Naive thymus-derived CD8-positive, alpha-beta T cell (primary cell): ENCODE results near the gene NUDCD3. TPM values are rescaled to one million over a fixed set of nuclear protein-coding genes. Genes with fewer than 3 reads are reported as not detected.
A peak's percentile ranks its signal among the peaks of the same experiment; 100 is the strongest.

Experiments
- ATAC-seq, 2 donors: fragments of 150-1000 bp; cut with Tn5 transposase in 1 of 2; sonication (Bioruptor Pico), chemical (Tn5 transposase) in 1 of 2; 1 replicate in 1 of 2; 2 replicates in 1 of 2; pipeline ENCODE4 v1.10.0; 2021; ENCODE audit warnings: mild to moderate bottlenecking in 2 of 2, moderate library complexity in 2 of 2
- POLR2A ChIA-PET: fragments of 350-600 bp; sonication (Branson Sonifier 250); formaldehyde crosslinking; loops from one replicate; lab custom pipeline; 2021; ENCODE audit warnings: antibody characterized with exemption; lab: Charles Lee
- DNase-seq, 10 donors: peaks; one replicate each; pipeline versions ENCODE4 v3.0.0 to v3.0.0-alpha.2; 2020 to 2022
- H3K27ac Mint-ChIP-seq, 10 donors: one replicate each; pipeline ENCODE4 v1.8.0; 2020 to 2022; ENCODE audit warnings: mild to moderate bottlenecking in 10 of 10, mixed read lengths in 10 of 10, moderate library complexity in 4 of 10, inconsistent platforms in 1 of 10
- H3K27me3 Mint-ChIP-seq, 5 donors: one replicate each; pipeline ENCODE4 v1.8.0; 2021 to 2022; ENCODE audit warnings: mixed read lengths in 5 of 5
- H3K36me3 Mint-ChIP-seq, 3 donors: one replicate each; pipeline ENCODE4 v1.8.0; 2020 to 2022; ENCODE audit warnings: mixed read lengths in 3 of 3, mild to moderate bottlenecking in 2 of 3, inconsistent platforms in 1 of 3
- H3K4me1 Mint-ChIP-seq, 4 donors: one replicate each; pipeline ENCODE4 v1.8.0; 2021 to 2022; ENCODE audit warnings: mixed read lengths in 4 of 4
- H3K4me3 Mint-ChIP-seq, 10 donors: one replicate each; pipeline ENCODE4 v1.8.0; 2020 to 2022; ENCODE audit warnings: mild to moderate bottlenecking in 10 of 10, mixed read lengths in 10 of 10, moderate library complexity in 6 of 10, inconsistent platforms in 1 of 10
- H3K9me3 Mint-ChIP-seq, 9 donors: one replicate each; pipeline ENCODE4 v1.8.0; 2020 to 2022; ENCODE audit warnings: mixed read lengths in 9 of 9, mild to moderate bottlenecking in 3 of 9, inconsistent platforms in 1 of 9, moderate library complexity in 1 of 9
- polyA plus RNA-seq, 3 donors: library from polyadenylated mRNA; unstranded; fragments of 300-500 nt; fragmentation: Illumina TruSeq; gene quantifications; one replicate each; pipeline ENCODE4 v1.2.3, GENCODE V29; 2021
- total RNA-seq, 8 experiments: library from RNA in 2 of 8; stranded (reverse) in 2 of 8; gene quantifications; one replicate each; pipeline ENCODE4 v1.2.3 and lab custom pipeline; 2021 to 2026

Gene NUDCD3
- total RNA-seq (100 to 1,000 TPM; 111 to 118 TPM), polyA plus RNA-seq (10 to 100 TPM; 54.6 to 69.4 (median 59.6) TPM), total RNA-seq (lab: John Stamatoyannopoulos, UW) (88.3 to 119 (median 109) reads per million in 6 experiments)

GRCh38 chr7:44490351-44491200 is at the start of gene NUDCD3:
Gene NUDCD3, minus strand, starts transcription at chr7:44490658. Its CDS starts 58 bp downstream, at chr7:44490600.
- POLR2A ChIA-PET: interaction anchor here (0.6 to 3.7 kb wide), 28 partner anchors 8 to 1578 kb away, joined by 3 to 37 read pairs (median 4); partner anchors contain the start of genes C7orf25, DDX56, H2AZ2 and MYO1G
- Mint-ChIP-seq H3K27ac (peak within 1 kb of the TSS; percentile 89 to 100 (median 97)), H3K9me3 (no peaks in the 10 kb centered on the region), H3K27me3 (peaks cover 0 to 5% (median 2%) of the 10 kb centered on the region in 5 donors), H3K36me3 (peaks cover 0 to 19% (median 0%) of the 10 kb centered on the region in 3 donors), H3K4me1 (peaks cover 30 to 51% (median 48%) of the 10 kb centered on the region in 4 donors), H3K4me3 (peak within 1 kb of the TSS; percentile 83 to 99 (median 94))
- ATAC-seq: peak; percentile 80 to 81
- DNase-seq: peak; percentile 57 to 89 (median 82)

- Mint-ChIP-seq H3K36me3 (no peaks in the 10 kb centered on the region), H3K4me1 (no peaks in the 10 kb centered on the region), H3K4me3 (no peak overlapping the region), H3K27ac (peak overlapping the region in 1 of 10 donors; percentile 81), H3K9me3 (no peaks in the 10 kb centered on the region), H3K27me3 (peaks cover 0 to 2% (median 0%) of the 10 kb centered on the region in 5 donors)
- ATAC-seq: no peak
- POLR2A ChIA-PET: no interaction called here
- no peak for DNase-seq
Observed at GRCh38 chr7:44539669-44540506, 49.4 kb upstream of the NUDCD3 start.

- no peaks in the 10 kb centered on the region for H3K27me3 Mint-ChIP-seq
- ATAC-seq (no peak), DNase-seq (no peak)
- peaks cover 0 to 2% (median 0%) of the 10 kb centered on the region in 4 donors for H3K4me1 Mint-ChIP-seq
- H3K27ac Mint-ChIP-seq: no peak overlapping the region
- POLR2A ChIA-PET: interaction anchor here (0.7 kb wide), 1 partner anchor 187 kb away, joined by 3 read pairs; no protein-coding TSS in a partner anchor
- no peaks in the 10 kb centered on the region for H3K36me3 Mint-ChIP-seq
- H3K4me3 Mint-ChIP-seq: no peak overlapping the region
- no peaks in the 10 kb centered on the region for H3K9me3 Mint-ChIP-seq
Observed at GRCh38 chr7:44538798-44539668, 48.6 kb upstream of the NUDCD3 start.

- Mint-ChIP-seq H3K36me3 (no peaks in the 10 kb centered on the region), H3K27ac (peak overlapping the region in 3 of 10 donors; percentile 4 to 47 (median 25)), H3K4me3 (no peak overlapping the region), H3K9me3 (no peaks in the 10 kb centered on the region), H3K4me1 (peaks cover 0 to 3% (median 0%) of the 10 kb centered on the region in 4 donors), H3K27me3 (no peaks in the 10 kb centered on the region)
- POLR2A ChIA-PET: no interaction called here
- ATAC-seq: no peak
- no peak for DNase-seq
Observed at GRCh38 chr7:44538093-44538797, 47.8 kb upstream of the NUDCD3 start.

GRCh38 chr7:44537442-44537841 is 47.0 kb upstream of the NUDCD3 start:
- ATAC-seq (no peak), DNase-seq (no peak)
- Mint-ChIP-seq H3K27ac (no peak overlapping the region), H3K9me3 (no peaks in the 10 kb centered on the region), H3K27me3 (no peaks in the 10 kb centered on the region), H3K4me1 (peaks cover 0 to 3% (median 0%) of the 10 kb centered on the region in 4 donors), H3K36me3 (no peaks in the 10 kb centered on the region), H3K4me3 (no peak overlapping the region)
- POLR2A ChIA-PET: no interaction called here

- Mint-ChIP-seq H3K27ac (peak overlapping the region in 1 of 10 donors; percentile 43), H3K4me3 (no peak overlapping the region), H3K27me3 (no peaks in the 10 kb centered on the region), H3K36me3 (no peaks in the 10 kb centered on the region), H3K9me3 (no peaks in the 10 kb centered on the region), H3K4me1 (peaks cover 0 to 3% (median 1%) of the 10 kb centered on the region in 4 donors)
- DNase-seq (no peak), ATAC-seq (no peak)
- POLR2A ChIA-PET: interaction anchor here (0.5 to 0.6 kb wide), 2 partner anchors 9 to 467 kb away, joined by 3 to 5 read pairs; no protein-coding TSS in a partner anchor
Observed at GRCh38 chr7:44536090-44536489, 45.6 kb upstream of the NUDCD3 start.

- POLR2A ChIA-PET: interaction anchor here (0.5 kb wide), 1 partner anchor 10 kb away, joined by 3 read pairs; no protein-coding TSS in a partner anchor
- peak overlapping the region in 2 of 10 donors; percentile 29 to 87 for H3K27ac Mint-ChIP-seq
Observed at GRCh38 chr7:44535348-44536064, 45.0 kb upstream of the NUDCD3 start.

GRCh38 chr7:44534501-44534900 is 44.0 kb upstream of the NUDCD3 start:
- H3K36me3 Mint-ChIP-seq: no peaks in the 10 kb centered on the region
- POLR2A ChIA-PET: no interaction called here
- no peak overlapping the region for H3K27ac Mint-ChIP-seq

More at GRCh38 chr7:44535348-44536064, 45.0 kb upstream of the NUDCD3 start:
- DNase-seq (no peak), ATAC-seq (no peak)
- Mint-ChIP-seq H3K9me3 (peaks cover 0 to 2% (median 0%) of the 10 kb centered on the region in 9 donors), H3K4me1 (peaks cover 0 to 4% (median 1%) of the 10 kb centered on the region in 4 donors), H3K4me3 (no peak overlapping the region), H3K36me3 (no peaks in the 10 kb centered on the region), H3K27me3 (no peaks in the 10 kb centered on the region)

GRCh38 chr7:44534087-44534486 is 43.6 kb upstream of the NUDCD3 start:
- Mint-ChIP-seq H3K4me1 (peaks cover 0 to 4% (median 1%) of the 10 kb centered on the region in 4 donors), H3K27ac (no peak overlapping the region), H3K27me3 (peaks cover 0 to under 1% (median 0%) of the 10 kb centered on the region in 5 donors), H3K4me3 (no peak overlapping the region), H3K9me3 (peaks cover 0 to 3% (median 0%) of the 10 kb centered on the region in 9 donors), H3K36me3 (no peaks in the 10 kb centered on the region)
- POLR2A ChIA-PET: no interaction called here
- ATAC-seq: no peak
- DNase-seq: no peak

More at GRCh38 chr7:44534501-44534900, 44.0 kb upstream of the NUDCD3 start:
- Mint-ChIP-seq H3K4me1 (peaks cover 0 to 4% (median 1%) of the 10 kb centered on the region in 4 donors), H3K4me3 (no peak overlapping the region), H3K27me3 (no peaks in the 10 kb centered on the region), H3K9me3 (peaks cover 0 to 3% (median 0%) of the 10 kb centered on the region in 9 donors)
- DNase-seq: peak in 7 of 10 donors; percentile 14 to 46 (median 34)
- peak; percentile 67 to 76 for ATAC-seq

GRCh38 chr7:44533301-44534055 is 43.0 kb upstream of the NUDCD3 start:
- POLR2A ChIA-PET: no interaction called here
- peaks cover 0 to 5% (median under 1%) of the 10 kb centered on the region in 9 donors for H3K9me3 Mint-ChIP-seq

More at GRCh38 chr7:44533301-44534055, 43.0 kb upstream of the NUDCD3 start:
- Mint-ChIP-seq H3K36me3 (no peaks in the 10 kb centered on the region), H3K27ac (no peak overlapping the region), H3K4me3 (no peak overlapping the region), H3K4me1 (peaks cover 0 to 4% (median 1%) of the 10 kb centered on the region in 4 donors), H3K27me3 (peaks cover 0 to 2% (median 0%) of the 10 kb centered on the region in 5 donors)
- DNase-seq (no peak), ATAC-seq (no peak)
